Choroid plexus epithelial cell (primary cell): ENCODE results near the gene OSTM1.

Source experiments
- DNase-seq: peaks from one replicate; pipeline ENCODE4 v3.0.0-alpha.2; 2010; ENCODE audit warnings: low read depth
- H3K4me3 ChIP-seq: 2 replicates; pipeline ENCODE4 v1.5.1; 2011; ENCODE audit warnings: low read depth, mild to moderate bottlenecking, control low read depth, low read length, moderate library complexity
- CTCF ChIP-seq: conservative IDR thresholded peaks from 2 replicates; pipeline ENCODE4 v1.5.1; 2011; ENCODE audit warnings: low read depth, mild to moderate bottlenecking, control low read depth, inconsistent platforms, low read length, moderate library complexity

The OSTM1 gene

GRCh38 chr6:108074359-108075144 lies at the start of gene OSTM1:
Gene OSTM1, minus strand, starts transcription at chr6:108074741. Its CDS starts 90 bp downstream, at chr6:108074651.
- no peak for TF ChIP-seq CTCF
- H3K4me3 ChIP-seq = peak within 1 kb of the TSS; percentile 98
- DNase-seq = peak; percentile 90

- no peak for TF ChIP-seq CTCF
- no peak for DNase-seq
- H3K4me3 ChIP-seq = no peak overlapping the region
These were observed 49.4 kb upstream of the OSTM1 start for GRCh38 chr6:108123946-108124345.

GRCh38 chr6:108123481-108123929 lies 49.0 kb upstream of the OSTM1 start:
- no peak for DNase-seq
- H3K4me3 ChIP-seq = no peak overlapping the region
- TF ChIP-seq CTCF = no peak

- TF ChIP-seq CTCF = no peak
- DNase-seq = no peak
- H3K4me3 ChIP-seq = no peak overlapping the region
These were observed 47.1 kb upstream of the OSTM1 start for GRCh38 chr6:108121612-108122011.

GRCh38 chr6:108120311-108120710 lies 45.8 kb upstream of the OSTM1 start:
- no peak overlapping the region for H3K4me3 ChIP-seq
- TF ChIP-seq CTCF = no peak
- no peak for DNase-seq

- no peak overlapping the region for H3K4me3 ChIP-seq
- no peak for DNase-seq
- no peak for TF ChIP-seq CTCF
These were observed 45.2 kb upstream of the OSTM1 start for GRCh38 chr6:108119769-108120141.
